Activated naive CD8-positive, alpha-beta T cell treated with anti-CD3 and anti-CD28 coated beads, Interleukin-2, amount 50 U/mL, for 16 hours (primary cell): ENCODE results near the gene IDS.
"Not testable (repeated sequence)": the region's sequence is repeated elsewhere in the genome, so short reads cannot be mapped to it uniquely, and the experiment has no call there.

ENCODE experiments used
- DNase-seq: peaks from one replicate; pipeline ENCODE4 v3.0.0-alpha.2; 2020; ENCODE audit warnings: low read depth, low spot score

IDS gene

GRCh38 chrX:149504915-149505651, at the start of gene IDS:
Gene IDS (minus strand): TSS chrX:149505306. CDS start chrX:149505137, 169 bp downstream.
- DNase-seq = peak; percentile 51

- not testable (repeated sequence) for DNase-seq
These were observed 46.8 kb upstream of the IDS start for GRCh38 chrX:149551939-149552248.

- not testable (repeated sequence) for DNase-seq
These were observed 46.3 kb upstream of the IDS start for GRCh38 chrX:149551245-149551938.

GRCh38 chrX:149550454-149550853, 45.3 kb upstream of the IDS start:
- DNase-seq = not testable (repeated sequence)

GRCh38 chrX:149549701-149550100, 44.6 kb upstream of the IDS start, which contains the start of gene HSFX3:
Gene HSFX3 (minus strand): TSS chrX:149549924. CDS start chrX:149549852, 72 bp downstream.
- DNase-seq = not testable (repeated sequence)

- DNase-seq = not testable (repeated sequence)
These were observed 42.7 kb upstream of the IDS start for GRCh38 chrX:149547782-149548181.

GRCh38 chrX:149546962-149547361, 41.9 kb upstream of the IDS start:
- DNase-seq = not testable (repeated sequence)

GRCh38 chrX:149545545-149546543, 40.7 kb upstream of the IDS start:
- DNase-seq = not testable (repeated sequence)

GRCh38 chrX:149541521-149542047, 36.5 kb upstream of the IDS start:
- DNase-seq = no peak

GRCh38 chrX:149540621-149541520, 35.8 kb upstream of the IDS start, which contains the start of gene EOLA1:
Gene EOLA1 (plus strand): TSS chrX:149541012. CDS start chrX:149545631, 4,619 bp downstream.
- DNase-seq = peak; percentile 79

GRCh38 chrX:149540131-149540620, 35.1 kb upstream of the IDS start:
- DNase-seq = peak; percentile 75

GRCh38 chrX:149539283-149540130, 34.4 kb upstream of the IDS start:
- peak; percentile 56 for DNase-seq

GRCh38 chrX:149537474-149537873, 32.4 kb upstream of the IDS start:
- DNase-seq = not testable (repeated sequence)

- not testable (repeated sequence) for DNase-seq
These were observed 30.0 kb upstream of the IDS start for GRCh38 chrX:149534926-149535602.

- DNase-seq = not testable (repeated sequence)
These were observed 28.9 kb upstream of the IDS start for GRCh38 chrX:149533999-149534398.

GRCh38 chrX:149532868-149533267, 27.8 kb upstream of the IDS start:
- not testable (repeated sequence) for DNase-seq

- no peak for DNase-seq
These were observed 26.5 kb upstream of the IDS start for GRCh38 chrX:149531599-149531998.

GRCh38 chrX:149528381-149528780, 23.3 kb upstream of the IDS start:
- DNase-seq = no peak

GRCh38 chrX:149527705-149528104, 22.6 kb upstream of the IDS start:
- no peak for DNase-seq
